HEK293 (cell line): ENCODE data around the gene SHLD1.

Experiments
- CTCF ChIA-PET: fragments of 350-600 bp; formaldehyde crosslinking; extraction: SDS; loops from one replicate; lab custom pipeline; 2021; ENCODE audit warnings: antibody characterized with exemption; lab: Yijun Ruan, JAX
- POLR2A ChIA-PET: fragments of 300-600 bp; formaldehyde crosslinking; extraction: SDS; loops from one replicate; lab custom pipeline; 2020; ENCODE audit warnings: antibody characterized with exemption, inconsistent platforms; lab: Yijun Ruan, JAX
- H3K27ac ChIP-seq: fragments of 200-500 bp; sonication (Bioruptor generic); 2 replicates; pipeline ENCODE4 v1.5.1; 2014; ENCODE audit warnings: low read depth, low read length, control low read depth, inconsistent platforms; ENCODE audit errors: extremely low read depth
- H3K36me3 ChIP-seq, 2 experiments: fragments of 200-500 bp in 1 of 2; sonication (Bioruptor generic) in 1 of 2; 1 replicate in 1 of 2; 2 replicates in 1 of 2; pipeline ENCODE4 v1.5.1; 2014 to 2017; ENCODE audit warnings: inconsistent platforms in 2 of 2, low read length in 2 of 2; ENCODE audit not compliant: control insufficient read depth in 2 of 2, insufficient read depth in 1 of 2
- H3K4me1 ChIP-seq: fragments of 200-500 bp; sonication (Bioruptor generic); 2 replicates; pipeline ENCODE4 v1.5.1; 2014; ENCODE audit warnings: mild to moderate bottlenecking, low read length, inconsistent platforms; ENCODE audit not compliant: control insufficient read depth, insufficient read depth
- H3K4me3 ChIP-seq: 2 replicates; pipeline ENCODE4 v1.5.1; 2011; ENCODE audit warnings: low read depth, mild to moderate bottlenecking, control low read depth, low read length, moderate library complexity
- H3K9me3 ChIP-seq: fragments of 200-500 bp; sonication (Bioruptor generic); 2 replicates; pipeline ENCODE4 v1.5.1; 2014; ENCODE audit warnings: low read depth, low read length, inconsistent platforms; ENCODE audit not compliant: control insufficient read depth, insufficient read depth
- AEBP2 ChIP-seq: fragments of 450-650 bp; formaldehyde crosslinking; IDR thresholded peaks from 2 replicates; pipeline ENCODE4 v1.5.1; 2016; ENCODE audit warnings: missing biosample characterization, missing genetic modification characterization, borderline replicate concordance
- BCL6B ChIP-seq: fragments of 450-650 bp; formaldehyde crosslinking; IDR thresholded peaks from 2 replicates; pipeline ENCODE4 v1.5.1; 2017; ENCODE audit warnings: missing biosample characterization, missing genetic modification characterization
- CTCF ChIP-seq: fragments of 450-650 bp; formaldehyde crosslinking; IDR thresholded peaks from 2 replicates; pipeline ENCODE4 v1.5.1; 2016; ENCODE audit warnings: missing biosample characterization, missing genetic modification characterization
- EGR2 ChIP-seq: fragments of 450-650 bp; formaldehyde crosslinking; IDR thresholded peaks from 2 replicates; pipeline ENCODE4 v1.5.1; 2016; ENCODE audit warnings: low read depth, missing biosample characterization, missing genetic modification characterization
- PBX3 ChIP-seq: sonication (generic); formaldehyde crosslinking; IDR thresholded peaks from 2 replicates; pipeline ENCODE4 v1.8.1; 2022; ENCODE audit warnings: mild to moderate bottlenecking, moderate library complexity, missing genetic modification reagents
- TCF7L2 ChIP-seq: IDR thresholded peaks from 2 replicates; pipeline ENCODE4 v1.6.1; 2011; ENCODE audit warnings: low read depth, mild to moderate bottlenecking, inconsistent platforms, low read length, moderate library complexity, borderline replicate concordance
- YY2 ChIP-seq: fragments of 450-650 bp; formaldehyde crosslinking; IDR thresholded peaks from 2 replicates; pipeline ENCODE4 v1.5.1; 2016; ENCODE audit warnings: missing biosample characterization, missing genetic modification characterization
- ZBTB26 ChIP-seq: fragments of 450-650 bp; formaldehyde crosslinking; optimal IDR thresholded peaks from 2 replicates; pipeline ENCODE3; 2016; ENCODE audit warnings: missing biosample characterization, mild to moderate bottlenecking, missing genetic modification characterization
- ZNF266 ChIP-seq: fragments of 450-650 bp; formaldehyde crosslinking; IDR thresholded peaks from 2 replicates; pipeline ENCODE4 v1.5.1; 2016; ENCODE audit warnings: missing biosample characterization, missing genetic modification characterization, low read depth
- ZNF324 ChIP-seq: fragments of 450-650 bp; formaldehyde crosslinking; IDR thresholded peaks from 2 replicates; pipeline ENCODE4 v1.5.1; 2016; ENCODE audit warnings: missing biosample characterization, missing genetic modification characterization
- ZNF529 ChIP-seq: fragments of 450-650 bp; formaldehyde crosslinking; IDR thresholded peaks from 2 replicates; pipeline ENCODE4 v1.5.1; 2017; ENCODE audit warnings: missing genetic modification characterization, missing biosample characterization; ENCODE audit not compliant: insufficient replicate concordance
- ZNF544 ChIP-seq: fragments of 450-650 bp; formaldehyde crosslinking; IDR thresholded peaks from 2 replicates; pipeline ENCODE4 v1.5.0; 2017; ENCODE audit warnings: missing biosample characterization, missing genetic modification characterization
- ZNF571 ChIP-seq: fragments of 450-650 bp; formaldehyde crosslinking; IDR thresholded peaks from 2 replicates; pipeline ENCODE4 v1.5.0; 2017; ENCODE audit warnings: missing biosample characterization, missing genetic modification characterization
- ZNF654 ChIP-seq: fragments of 450-650 bp; formaldehyde crosslinking; IDR thresholded peaks from 2 replicates; pipeline ENCODE4 v1.5.1; 2016; ENCODE audit warnings: low read depth, missing biosample characterization, missing genetic modification characterization
- ZNF701 ChIP-seq: fragments of 450-650 bp; formaldehyde crosslinking; IDR thresholded peaks from 2 replicates; pipeline ENCODE4 v1.5.1; 2016; ENCODE audit warnings: missing biosample characterization, missing genetic modification characterization
- ZNF792 ChIP-seq: fragments of 450-650 bp; formaldehyde crosslinking; IDR thresholded peaks from 2 replicates; pipeline ENCODE4 v1.5.1; 2016; ENCODE audit warnings: missing biosample characterization, missing genetic modification characterization

Gene SHLD1

GRCh38 chr20:5787796-5788165 is 37.6 kb downstream of the SHLD1 start:
- H3K27ac ChIP-seq = peak overlapping the region; percentile 40; the same call in 1 of the 2 replicates
- ChIA-PET CTCF (interaction anchor here (0.6 to 5.0 kb wide), 59 partner anchors 9 to 1137 kb away, joined by 3 to 103 read pairs (median 5); partner anchors contain the start of gene SHLD1), POLR2A (interaction anchor here (1.5 kb wide), 1 partner anchor 218 kb away, joined by 3 read pairs; no protein-coding TSS in a partner anchor)
- no peaks in the 10 kb centered on the region for H3K9me3 ChIP-seq
- TF ChIP-seq YY2 (tag by site-specific recombination) = no peak
- no peak for TF ChIP-seq ZNF529 (tag by site-specific recombination)
- no peak for TF ChIP-seq ZNF544 (tag by site-specific recombination)
- TF ChIP-seq ZNF266 (tag by site-specific recombination) = no peak
- no peak for TF ChIP-seq TCF7L2
- TF ChIP-seq EGR2 (tag by site-specific recombination) = no peak
- no peak for TF ChIP-seq ZNF571 (tag by site-specific recombination)
- no peak for TF ChIP-seq ZNF324 (tag by site-specific recombination)
- no peak for TF ChIP-seq ZBTB26 (tag by site-specific recombination)
- TF ChIP-seq PBX3 (CRISPR knock-in tag) = no peak
- TF ChIP-seq, all 188 proteins: peak for 0
- Histone ChIP-seq H3K4me1 (peaks cover 13% of the 10 kb centered on the region), H3K36me3 (no peaks in the 10 kb centered on the region; a peak in 1 of 3 replicates), H3K4me3 (no peak overlapping the region)

- no peak overlapping the region for H3K27ac ChIP-seq
- no peaks in the 10 kb centered on the region; a peak in 1 of 3 replicates for H3K36me3 ChIP-seq
- no peak overlapping the region for H3K4me3 ChIP-seq
- TF ChIP-seq ZNF792 (tag by site-specific recombination) = no peak
- no peak for TF ChIP-seq ZNF701 (tag by site-specific recombination)
- no peak for TF ChIP-seq AEBP2 (tag by site-specific recombination)
- peak; percentile 81 for TF ChIP-seq ZNF654 (tag by site-specific recombination)
- no peak for TF ChIP-seq BCL6B
- TF ChIP-seq CTCF (tag by site-specific recombination) = peak; percentile 68; the same call in 1 of the 2 replicates
- CTCF ChIA-PET = interaction anchor here (0.6 to 5.0 kb wide), 57 partner anchors 9 to 571 kb away, joined by 3 to 103 read pairs (median 5); partner anchors contain the start of gene SHLD1
- POLR2A ChIA-PET = interaction anchor here (1.0 to 1.5 kb wide), 2 partner anchors 219 to 227 kb away, joined by 3 read pairs; no protein-coding TSS in a partner anchor
- no peaks in the 10 kb centered on the region for H3K9me3 ChIP-seq
- peaks cover 13% of the 10 kb centered on the region for H3K4me1 ChIP-seq
Observed at GRCh38 chr20:5788385-5788895, 38.2 kb downstream of the SHLD1 start.
